Activated T-cell treated with anti-CD3 and anti-CD28 coated beads, Interleukin-2, amount 50 U/mL, for 1 hour (primary cell): ENCODE data around the gene TFPI.
"Not testable (repeated sequence)": the region's sequence is repeated elsewhere in the genome, so short reads cannot be mapped to it uniquely, and the experiment has no call there.

ENCODE experiments used
- DNase-seq: peaks from one replicate; pipeline ENCODE4 v3.0.0-alpha.2; 2020

TFPI gene

DNA sequence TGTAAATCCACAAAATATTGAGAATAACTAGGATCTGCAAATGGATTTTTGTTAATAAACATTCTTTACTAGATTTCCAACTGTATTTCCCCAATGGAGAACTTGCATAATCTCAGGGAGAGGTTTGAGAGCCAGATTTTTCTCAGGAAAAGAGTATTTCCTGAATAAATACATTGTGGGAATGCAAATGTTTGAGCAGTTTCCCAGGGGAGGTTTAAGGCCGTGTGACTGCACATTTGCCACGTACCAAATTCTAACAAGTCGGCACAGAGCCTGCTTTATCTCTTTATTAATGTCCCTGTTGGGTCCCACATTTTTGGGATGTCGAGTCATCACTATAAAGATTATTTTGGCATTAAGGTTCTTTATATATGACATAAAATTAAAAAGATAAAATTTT lies 27.0 kb downstream of the TFPI start:
- no peak for DNase-seq

DNA sequence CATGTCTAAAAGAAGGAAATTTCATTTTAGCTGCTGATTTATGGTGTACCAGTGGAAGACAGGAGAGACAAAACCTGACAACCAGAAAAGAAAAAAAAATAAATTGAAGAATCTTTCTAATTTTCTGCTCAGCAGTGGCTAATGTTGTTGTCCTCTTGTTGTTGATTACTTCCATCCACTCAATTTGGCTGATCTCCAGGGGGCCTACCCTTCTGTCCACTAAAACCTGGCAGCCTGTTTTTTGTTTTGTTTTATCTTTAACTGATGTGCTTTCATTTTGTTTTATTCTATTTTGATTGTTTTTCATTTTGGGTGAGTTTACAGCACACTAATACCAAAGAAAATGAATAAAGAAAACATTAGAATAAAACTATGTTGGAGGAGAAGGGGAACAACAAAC lies 27.4 kb downstream of the TFPI start:
- DNase-seq, result no peak

DNA sequence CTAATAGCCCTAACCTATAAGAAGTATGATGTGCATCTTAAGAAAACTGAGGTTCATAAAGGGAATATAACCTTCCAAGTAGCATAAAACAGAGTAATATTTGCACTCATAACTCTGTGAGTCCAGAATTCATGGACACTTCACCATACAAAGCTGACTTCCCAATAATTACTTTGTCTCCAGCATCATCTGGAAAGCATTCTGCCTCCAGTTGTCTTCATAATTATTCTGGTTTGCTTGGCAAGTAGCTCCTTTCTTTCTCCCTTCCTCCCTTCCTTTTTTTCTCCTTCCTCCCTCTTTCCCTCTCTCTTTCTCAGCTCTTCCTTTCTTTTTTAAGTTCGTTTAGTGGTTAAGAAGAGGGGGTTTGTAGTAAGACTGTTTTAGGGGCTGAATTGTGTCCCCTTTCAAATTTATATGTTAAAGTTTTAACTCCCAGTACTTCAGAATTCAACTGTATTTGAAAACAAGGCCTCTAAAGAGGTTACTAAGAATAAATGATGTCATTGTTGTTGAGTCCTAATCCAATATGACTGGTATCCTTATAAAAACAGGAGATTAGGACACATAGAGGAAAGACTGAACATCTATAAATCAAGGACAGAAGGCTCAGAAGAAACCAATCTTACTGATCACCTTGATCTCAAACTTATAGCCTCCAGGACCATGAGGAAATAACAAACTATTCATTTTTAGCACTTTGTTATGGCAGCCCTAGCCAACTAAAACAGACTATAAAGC lies 28.9 kb downstream of the TFPI start:
- DNase-seq, result no peak

DNA sequence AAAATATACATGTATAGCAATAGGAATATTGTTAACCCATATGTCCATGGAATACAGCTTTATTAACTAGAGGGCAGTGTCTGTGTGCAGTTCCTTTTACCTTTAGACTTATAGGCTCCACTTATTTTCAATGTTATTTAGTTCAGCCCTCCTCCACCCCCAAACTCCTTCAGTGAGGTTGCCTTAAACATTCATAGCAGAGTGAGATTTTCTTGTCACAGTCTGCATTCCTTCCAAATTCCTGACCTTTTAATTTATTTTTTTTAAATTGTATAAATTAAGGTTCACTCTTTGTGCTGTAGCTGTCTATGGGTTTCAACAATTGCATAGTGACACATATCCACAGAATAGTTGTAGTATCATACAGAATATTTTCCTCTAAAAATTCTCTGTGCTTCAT lies 30.9 kb downstream of the TFPI start:
- no peak for DNase-seq

DNA sequence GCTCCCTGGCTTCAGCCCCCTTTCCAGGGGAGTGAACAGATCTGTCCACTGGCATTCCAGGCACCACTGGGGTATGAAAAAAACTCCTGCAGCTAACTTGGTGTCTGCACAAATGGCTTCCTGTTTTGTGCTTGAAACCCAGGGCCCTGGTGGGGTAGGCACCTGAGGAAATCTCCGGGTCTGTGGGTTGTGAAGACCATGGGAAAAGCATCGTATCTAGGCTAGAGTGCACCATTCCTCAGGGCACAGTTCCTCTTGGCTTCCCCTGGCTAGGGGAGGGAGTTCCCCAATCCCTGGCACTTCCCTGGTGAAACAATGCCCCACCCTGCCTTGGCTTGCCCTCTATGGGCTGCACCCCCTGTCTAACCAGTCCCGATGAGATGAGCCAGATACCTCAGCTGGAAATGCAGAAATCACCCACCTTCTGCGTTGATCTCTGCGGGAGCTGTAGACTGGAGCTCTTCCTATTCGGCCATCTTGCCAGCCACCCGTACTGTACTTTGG lies 34.1 kb downstream of the TFPI start:
- DNase-seq, result no peak

DNA sequence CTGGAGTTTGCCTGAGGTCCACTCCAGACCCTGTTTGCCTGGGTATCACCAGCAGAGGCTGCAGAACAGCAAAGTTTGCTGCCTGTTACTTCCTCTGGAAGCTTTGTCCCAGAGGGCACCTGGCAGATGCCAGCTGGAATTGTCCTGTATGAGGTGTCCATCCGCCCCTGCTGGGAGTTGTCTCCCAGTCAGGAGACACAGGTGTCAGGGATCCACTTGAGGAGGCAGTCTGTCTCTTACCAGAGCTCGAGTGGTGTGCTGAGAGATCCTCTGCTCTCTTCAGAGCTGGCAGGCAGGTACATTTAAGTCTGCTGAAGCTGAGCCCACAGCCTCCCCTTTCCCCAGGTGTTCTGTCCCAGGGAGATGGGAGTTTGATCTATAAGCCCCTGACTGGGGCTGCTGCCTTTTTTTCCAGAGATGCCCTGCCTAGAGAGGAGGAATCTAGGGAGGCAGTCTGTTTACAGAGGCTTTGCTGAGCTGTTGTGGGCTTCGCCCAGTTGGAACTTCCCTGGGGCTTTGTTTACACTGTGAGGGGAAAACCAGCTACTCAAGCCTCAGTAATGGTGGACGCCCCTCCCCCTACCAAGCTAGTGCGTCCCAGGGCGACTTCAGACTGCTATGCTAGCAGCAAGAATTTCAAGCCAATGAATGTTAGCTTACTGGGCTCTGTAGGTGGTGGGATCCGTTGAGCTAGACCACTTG lies 34.7 kb downstream of the TFPI start:
- DNase-seq, result no peak

DNA sequence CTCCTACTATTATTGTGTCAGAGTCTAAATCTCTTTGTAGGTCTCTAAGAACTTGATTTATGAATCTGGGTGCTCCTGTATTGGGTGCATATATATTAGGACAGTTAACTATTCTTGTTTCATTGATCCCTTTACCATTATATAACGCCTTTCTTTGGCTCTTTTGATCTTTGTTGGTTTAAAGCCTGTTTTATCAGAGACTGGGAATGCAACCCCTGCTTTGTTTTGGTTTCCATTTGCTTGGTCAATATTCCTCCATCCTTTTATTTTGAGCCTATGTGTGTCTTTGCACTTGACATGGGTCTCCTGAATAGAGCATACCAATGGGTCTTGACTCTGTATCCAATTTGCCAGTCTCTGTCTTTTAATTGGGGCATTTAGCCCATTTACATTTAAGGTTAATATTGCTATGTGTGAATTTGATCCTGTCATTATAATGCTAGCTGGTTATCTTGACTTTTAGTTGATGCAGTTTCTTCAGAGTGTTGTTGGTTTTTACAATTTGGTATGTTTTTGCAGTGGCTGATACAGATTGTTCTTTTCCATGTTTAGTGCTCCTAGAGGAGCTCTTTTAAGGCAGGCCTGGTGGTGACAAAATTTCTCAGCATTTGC lies 36.4 kb downstream of the TFPI start:
- not testable (repeated sequence) for DNase-seq

DNA sequence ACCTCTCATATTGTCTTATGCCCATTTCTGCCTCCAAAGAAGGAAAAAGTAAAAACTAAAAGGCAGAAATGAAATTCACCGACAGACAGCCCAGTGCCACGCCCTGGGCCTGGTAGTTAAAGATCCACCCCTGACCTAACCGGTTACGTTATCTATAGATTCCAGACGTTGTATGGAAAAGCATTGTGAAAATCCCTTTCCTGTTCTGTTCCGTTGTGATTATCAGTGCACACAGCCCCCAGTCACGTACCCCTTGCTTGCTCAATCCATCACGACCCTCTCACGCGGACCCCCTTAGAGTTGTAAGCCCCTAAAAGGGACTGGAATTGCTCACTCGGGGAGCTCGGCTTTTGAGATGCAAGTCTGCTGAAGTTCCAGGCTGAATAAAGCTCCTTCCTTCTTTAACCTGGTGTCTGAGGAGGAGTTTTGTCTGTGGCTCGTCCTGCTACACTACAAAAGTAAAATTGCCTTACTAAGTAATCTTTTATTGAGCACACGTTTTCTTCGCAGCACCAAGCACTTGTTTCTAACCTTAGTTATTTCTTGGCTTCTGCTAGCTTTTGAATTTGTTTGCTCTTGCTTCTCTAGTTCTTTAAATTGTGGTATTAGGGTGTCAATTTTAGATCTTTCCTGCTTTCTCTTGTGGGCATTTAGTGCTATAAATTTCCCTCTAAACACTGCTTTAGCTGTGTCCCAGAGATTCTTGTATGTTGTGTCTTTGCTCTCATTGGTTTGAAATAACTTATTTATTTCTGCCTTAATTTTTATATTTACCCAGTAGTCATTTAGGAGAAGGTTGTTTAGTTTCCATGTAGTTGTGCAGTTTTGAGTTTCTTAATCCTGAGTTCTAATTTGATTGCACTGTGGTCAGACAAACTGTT lies 37.4 kb downstream of the TFPI start:
- not testable (repeated sequence) for DNase-seq

DNA sequence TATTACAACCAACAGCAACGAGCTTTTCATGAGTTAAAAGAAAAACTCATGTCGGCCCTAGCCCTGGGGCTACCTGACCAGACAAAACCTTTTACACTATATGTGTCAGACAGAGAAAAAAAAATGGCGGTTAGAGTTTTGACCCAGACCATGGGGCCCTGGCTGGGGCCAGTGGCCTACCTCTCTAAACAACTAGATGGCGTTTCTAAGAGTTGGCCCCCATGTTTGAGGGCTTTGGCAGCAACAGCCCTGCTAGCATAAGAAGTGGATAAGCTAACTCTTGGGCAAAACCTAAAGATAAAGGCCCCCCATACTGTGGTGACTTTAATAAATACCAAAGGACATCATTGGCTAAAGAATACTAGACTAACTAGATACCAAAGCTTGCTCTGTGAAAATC lies 39.3 kb downstream of the TFPI start:
- DNase-seq, result no peak

DNA sequence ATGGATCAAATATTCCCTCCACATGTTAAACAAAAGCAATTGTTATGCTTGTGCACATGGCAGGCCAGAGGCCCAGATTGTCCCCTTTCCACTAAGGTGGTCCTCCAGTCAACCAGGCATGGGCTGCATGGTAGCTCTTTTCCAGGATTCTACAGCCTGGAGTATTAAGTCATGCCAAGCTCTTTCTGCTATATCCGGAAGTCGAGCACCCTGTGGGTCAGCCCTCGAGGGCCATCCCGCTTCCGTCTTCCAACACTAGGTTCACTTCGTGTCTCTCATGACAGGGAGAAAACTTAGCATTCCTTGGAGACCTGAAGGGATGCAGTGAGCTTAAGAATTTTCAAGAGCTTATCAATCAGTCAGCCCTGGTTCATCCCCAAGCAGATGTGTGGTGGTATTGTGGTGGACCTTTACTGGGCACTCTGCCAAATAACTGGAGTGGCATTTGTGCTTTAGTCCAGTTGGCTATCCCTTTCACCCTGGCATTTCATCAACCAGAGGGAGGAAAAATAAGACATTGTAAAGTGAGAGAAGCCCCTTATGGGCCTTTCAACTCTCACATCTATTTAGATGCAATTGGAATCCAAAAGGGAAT lies 39.9 kb downstream of the TFPI start:
- not testable (repeated sequence) for DNase-seq

DNA sequence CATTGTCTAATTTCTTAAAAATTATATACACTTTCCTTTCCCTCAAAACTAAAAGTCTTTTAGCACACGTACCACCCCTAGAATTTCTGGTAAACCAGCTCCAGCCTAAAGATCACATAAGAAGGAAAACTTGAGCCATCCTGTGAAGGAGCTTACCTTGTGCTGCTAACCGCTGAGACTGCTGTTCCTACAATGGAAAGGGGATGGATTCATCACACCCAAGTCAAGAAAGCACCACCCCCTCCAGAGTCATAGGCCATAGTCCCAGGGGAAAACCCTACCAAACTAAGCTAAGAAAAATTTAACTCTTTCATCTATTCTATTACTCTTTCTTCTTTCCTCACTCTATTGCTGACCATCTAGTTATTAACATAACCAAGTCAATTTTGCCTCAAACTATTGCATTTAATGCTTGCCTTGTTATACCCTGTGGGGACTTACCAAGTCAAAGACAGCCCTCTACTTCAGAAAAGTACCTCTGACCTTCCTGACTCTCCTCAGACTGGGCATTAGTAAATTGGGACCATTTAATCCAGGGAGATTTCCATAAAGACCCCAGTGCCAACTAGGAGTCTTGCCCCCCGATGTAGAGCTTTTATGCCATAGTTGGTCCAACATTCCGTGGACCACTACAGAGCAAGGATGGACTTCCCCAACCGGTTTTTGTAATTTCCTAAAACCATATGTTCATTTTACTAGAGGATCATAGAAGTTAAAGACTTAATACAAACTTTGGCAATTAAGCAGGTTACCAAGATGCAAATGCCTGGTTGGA lies 40.6 kb downstream of the TFPI start:
- not testable (repeated sequence) for DNase-seq

DNA sequence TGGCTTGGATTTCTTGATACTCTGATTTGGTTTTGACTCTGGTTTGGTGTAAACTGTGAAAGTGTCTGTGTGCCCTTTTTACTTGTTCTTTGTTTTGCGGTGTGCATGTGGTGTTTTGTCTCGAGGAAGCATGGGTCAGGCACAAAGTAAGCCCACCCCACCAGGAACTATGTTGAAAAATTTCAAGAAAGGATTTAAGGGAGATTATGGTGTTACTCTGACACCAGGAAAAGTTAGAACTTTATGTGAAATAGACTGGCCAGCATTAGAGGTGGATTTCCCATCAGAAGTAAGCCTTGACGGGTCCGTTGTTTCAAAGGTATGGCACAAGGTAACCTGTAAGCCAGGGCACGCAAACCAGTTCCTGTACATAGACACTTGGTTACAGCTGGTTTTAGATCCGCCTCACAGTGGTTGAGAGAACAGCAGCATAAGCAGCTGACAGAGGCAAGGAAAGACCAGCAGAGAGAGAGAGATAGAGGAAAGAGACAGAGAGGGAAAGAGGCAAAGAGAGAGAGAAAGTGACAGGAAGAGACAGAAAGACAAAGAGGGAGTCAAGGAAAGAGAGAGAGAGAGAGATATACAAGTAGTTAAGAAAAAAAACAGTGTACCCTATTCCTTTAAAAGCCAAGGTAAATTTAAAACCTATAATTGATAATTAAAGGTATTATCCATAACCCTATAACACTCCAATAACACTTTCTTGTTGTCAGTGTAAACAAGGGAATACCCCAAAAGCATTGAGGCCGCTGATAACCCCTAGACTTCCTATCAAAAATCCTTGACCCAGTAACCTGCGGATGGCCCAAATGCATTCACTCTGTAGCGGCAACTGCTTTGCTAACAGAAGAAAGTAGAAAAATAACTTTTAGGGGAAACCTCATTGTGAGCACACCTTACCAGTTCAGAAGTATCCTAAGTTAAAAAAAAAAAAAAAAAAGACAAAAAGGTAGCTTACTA lies 42.6 kb downstream of the TFPI start:
- DNase-seq, result no peak

DNA sequence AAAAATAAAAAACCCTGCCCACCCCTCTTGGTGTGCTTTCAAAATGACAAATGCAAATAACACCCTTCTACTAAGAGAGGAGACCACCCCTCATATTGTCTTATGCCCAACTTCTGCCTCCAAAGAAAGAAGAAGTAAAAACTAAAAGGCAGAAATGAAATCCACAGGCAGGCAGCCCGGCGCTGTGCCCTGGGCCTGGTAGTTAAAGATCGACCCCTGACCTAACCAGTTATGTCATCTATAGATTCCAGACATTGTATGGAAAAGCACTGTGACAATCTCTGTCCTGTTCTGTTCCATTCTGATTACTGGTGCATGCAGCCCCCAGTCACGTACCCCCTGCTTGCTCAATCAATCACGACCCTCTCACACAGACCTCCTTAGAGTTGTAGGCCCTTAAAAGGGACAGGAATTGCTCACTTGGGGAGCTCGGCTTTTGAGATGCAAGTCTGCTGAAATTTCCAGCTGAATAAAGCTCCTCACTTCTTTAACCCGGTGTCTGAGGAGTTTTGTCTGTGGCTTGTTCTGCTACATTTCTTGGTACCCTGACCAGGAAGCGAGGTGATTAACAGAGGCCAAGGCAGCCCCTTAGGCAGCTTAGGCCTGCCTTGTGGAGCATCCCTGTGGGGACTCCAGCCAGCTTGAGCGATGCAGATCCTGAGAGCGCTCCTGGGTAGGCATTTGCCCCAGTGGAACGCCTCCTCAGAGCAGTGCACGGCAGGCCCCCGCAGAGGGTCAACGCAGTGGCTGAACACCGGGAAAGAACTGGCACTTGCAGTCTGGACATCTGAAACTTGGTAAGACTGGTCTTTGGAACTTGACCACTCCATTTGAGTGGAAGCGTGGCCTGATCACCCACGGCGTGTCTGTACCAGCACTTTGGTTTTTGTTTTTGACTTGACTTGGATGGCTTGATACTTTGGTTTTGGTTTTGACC lies 43.5 kb downstream of the TFPI start:
- not testable (repeated sequence) for DNase-seq

DNA sequence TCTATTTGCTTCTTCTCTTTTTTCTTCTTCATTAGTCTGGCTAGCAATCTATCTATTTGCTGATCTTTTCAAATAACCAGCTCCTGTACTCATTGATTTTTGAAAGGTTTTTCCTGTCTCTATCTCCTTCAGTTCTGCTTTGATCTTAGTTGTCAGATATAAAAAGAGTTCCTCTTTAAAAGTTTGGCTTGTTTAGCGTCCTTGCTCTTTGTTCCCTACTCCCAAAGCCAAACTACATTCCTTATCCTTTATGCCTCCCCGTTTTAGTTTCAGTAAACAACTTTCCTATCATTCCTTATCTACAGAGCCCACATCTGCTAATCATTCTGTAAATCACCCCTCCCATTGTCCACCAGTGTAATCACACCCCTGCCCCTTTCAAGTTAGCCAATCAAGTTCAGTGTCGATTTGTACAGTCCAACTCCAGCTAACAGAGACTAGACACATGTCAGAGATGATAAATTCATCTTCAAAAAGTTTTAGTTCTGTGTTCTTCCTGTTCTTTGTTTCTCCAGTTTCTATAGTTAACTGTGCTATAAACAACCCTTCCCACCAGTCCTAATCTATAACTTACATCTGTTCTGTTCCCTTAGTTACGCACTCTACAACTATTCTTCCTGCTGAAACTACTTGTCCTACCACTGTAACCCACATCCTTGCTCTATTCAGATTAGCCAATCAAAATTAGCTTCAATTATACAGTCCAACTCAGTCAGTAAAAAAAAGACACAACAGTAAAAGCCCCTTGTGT lies 44.4 kb downstream of the TFPI start:
- DNase-seq, result no peak

DNA sequence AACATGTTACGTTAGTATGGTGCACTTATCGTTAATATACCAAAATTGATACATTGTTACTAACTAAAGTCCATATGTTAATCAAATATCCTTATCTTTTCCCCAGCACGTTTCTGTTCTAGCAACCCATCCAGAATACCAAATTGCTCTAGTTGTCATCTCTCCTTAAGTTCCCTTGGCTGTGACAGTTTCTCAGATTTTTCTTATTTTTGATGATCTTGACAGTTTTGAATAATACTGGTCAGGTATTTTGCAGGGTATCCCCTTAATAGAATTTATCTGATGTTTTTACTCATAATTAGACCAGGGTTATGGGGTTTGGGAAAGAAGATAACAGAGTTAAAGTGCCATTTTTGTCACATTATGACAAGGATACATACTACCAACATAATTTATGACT lies 47.8 kb downstream of the TFPI start:
- DNase-seq, result no peak

DNA sequence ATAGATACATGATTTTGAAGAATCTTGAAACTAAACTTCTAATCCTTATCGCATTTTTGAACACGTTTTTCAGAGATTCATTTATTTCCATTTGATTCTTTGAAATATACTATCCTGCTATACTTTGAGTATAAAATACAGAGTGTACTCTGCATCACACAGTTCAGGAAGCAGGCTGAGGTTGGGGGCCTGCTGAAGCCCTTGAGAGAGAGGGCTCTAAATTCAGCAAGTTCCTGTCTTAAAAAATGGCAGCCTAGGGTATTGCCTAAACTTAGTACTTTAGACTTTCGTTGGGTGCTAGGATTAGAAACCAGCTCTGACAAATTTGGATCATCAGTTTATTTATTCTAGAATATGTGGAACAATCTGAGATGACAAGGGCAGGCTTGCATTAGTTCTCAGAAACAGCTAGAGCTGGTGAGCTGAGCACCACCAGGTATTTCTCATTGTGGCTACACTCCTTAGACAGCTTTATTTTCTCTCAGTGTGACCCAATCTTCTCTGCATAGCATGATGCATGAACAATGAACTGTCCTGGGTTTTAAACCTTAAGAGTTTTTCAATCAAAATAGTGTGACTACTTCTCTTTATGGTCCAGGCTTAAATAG lies 49.1 kb downstream of the TFPI start:
- no peak for DNase-seq

DNA sequence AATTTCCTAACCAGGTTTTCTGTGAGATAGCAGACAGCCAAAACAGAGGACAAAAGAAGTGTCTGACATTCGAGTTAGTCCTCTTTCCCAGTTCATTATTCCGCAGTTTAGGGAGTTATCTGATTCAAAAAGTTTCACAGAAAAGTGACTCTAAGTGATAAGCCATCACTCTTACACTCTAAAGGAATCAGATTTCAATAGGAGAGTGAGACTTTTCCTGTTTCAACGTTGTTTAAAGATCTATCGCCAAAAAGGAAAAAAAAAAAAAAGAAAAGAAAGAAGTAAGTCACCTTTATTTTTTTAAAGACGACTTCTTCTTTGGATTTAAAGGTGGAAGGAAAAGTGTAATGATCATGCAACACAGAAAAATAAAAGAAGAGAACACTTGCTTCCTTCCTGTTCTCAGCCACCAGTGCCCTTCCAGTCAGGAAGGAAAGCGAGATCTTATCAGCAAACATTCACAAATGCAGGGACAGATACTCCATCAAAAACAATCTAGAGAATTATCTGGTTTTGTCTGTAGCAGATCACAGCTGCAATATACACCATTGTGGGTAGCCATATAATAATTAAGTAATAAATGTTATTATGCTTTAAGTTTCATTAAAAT lies 49.8 kb downstream of the TFPI start:
- no peak for DNase-seq

DNA sequence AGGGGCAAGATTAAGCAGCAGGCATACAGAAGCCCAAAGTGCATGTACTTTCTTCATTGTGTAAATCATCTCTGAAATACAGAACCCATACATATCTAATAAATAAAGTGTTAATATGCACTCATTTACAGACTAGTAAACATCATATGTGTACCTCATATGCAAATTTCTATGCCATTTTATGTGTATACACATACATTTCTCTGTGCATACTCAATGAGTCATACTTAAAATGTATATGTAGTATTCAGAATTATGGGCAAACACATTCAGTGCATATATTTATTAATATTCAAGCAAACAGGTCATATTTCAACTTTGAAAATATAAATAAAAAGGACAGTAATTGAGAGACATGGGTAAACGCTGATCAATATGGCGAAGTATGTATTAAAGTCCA lies 50.5 kb downstream of the TFPI start:
- no peak for DNase-seq
